Activated CD4-positive, CD25-positive, alpha-beta regulatory T cell treated with anti-CD3 and anti-CD28 coated beads, Interleukin-2, amount 50 U/mL, for 24 hours (primary cell): ENCODE results near the gene IGFL2.
A peak's percentile ranks its signal among the peaks of the same experiment; 100 is the strongest.
"Not testable (repeated sequence)": the region's sequence is repeated elsewhere in the genome, so short reads cannot be mapped to it uniquely, and the experiment has no call there.

Experiments used
- ATAC-seq, 2 donors: fragments of 150-1000 bp; cut with Tn5 transposase; one replicate each; pipeline ENCODE4 v1.10.0; 2021; ENCODE audit warnings: mild to moderate bottlenecking in 1 of 2, moderate library complexity in 1 of 2

The IGFL2 gene

GRCh38 chr19:46147791-46148288 lies at the start of gene IGFL2:
Gene IGFL2, plus strand, starts transcription at chr19:46148238. Its CDS starts 41 bp downstream, at chr19:46148279.
- peak; percentile 17 to 35 for ATAC-seq

GRCh38 chr19:46100344-46100743 lies 47.7 kb upstream of the IGFL2 start:
- ATAC-seq, result no peak

- ATAC-seq, result no peak
Measured at GRCh38 chr19:46101293-46101692, 46.7 kb upstream of the IGFL2 start.

GRCh38 chr19:46102333-46102732 lies 45.7 kb upstream of the IGFL2 start:
- ATAC-seq, result not testable (repeated sequence)

GRCh38 chr19:46107371-46107770 lies 40.7 kb upstream of the IGFL2 start:
- ATAC-seq, result no peak

GRCh38 chr19:46109876-46110275 lies 38.2 kb upstream of the IGFL2 start:
- ATAC-seq, result no peak

- ATAC-seq, result no peak
Measured at GRCh38 chr19:46111376-46111775, 36.7 kb upstream of the IGFL2 start.

GRCh38 chr19:46112527-46112926 lies 35.5 kb upstream of the IGFL2 start:
- ATAC-seq, result no peak

GRCh38 chr19:46113726-46114125 lies 34.3 kb upstream of the IGFL2 start:
- no peak for ATAC-seq

- peak; percentile 98 for ATAC-seq
Measured at GRCh38 chr19:46115396-46116106, 32.5 kb upstream of the IGFL2 start.

- ATAC-seq, result no peak
Measured at GRCh38 chr19:46116121-46116520, 31.9 kb upstream of the IGFL2 start.

- ATAC-seq, result no peak
Measured at GRCh38 chr19:46118136-46118535, 29.9 kb upstream of the IGFL2 start.

GRCh38 chr19:46124638-46125115 lies 23.4 kb upstream of the IGFL2 start, which contains the start of gene IGFL3:
Gene IGFL3, minus strand, starts transcription at chr19:46124688. Its CDS starts 39 bp downstream, at chr19:46124649.
- no peak for ATAC-seq

- no peak for ATAC-seq
Measured at GRCh38 chr19:46125447-46125846, 22.6 kb upstream of the IGFL2 start.

- ATAC-seq, result no peak
Measured at GRCh38 chr19:46126086-46126580, 21.9 kb upstream of the IGFL2 start.

- no peak for ATAC-seq
Measured at GRCh38 chr19:46131485-46132143, 16.4 kb upstream of the IGFL2 start.

- ATAC-seq, result no peak
Measured at GRCh38 chr19:46132508-46133100, 15.4 kb upstream of the IGFL2 start.

GRCh38 chr19:46133101-46133627 lies 14.9 kb upstream of the IGFL2 start:
- ATAC-seq, result no peak

GRCh38 chr19:46133777-46134241 lies 14.2 kb upstream of the IGFL2 start:
- no peak for ATAC-seq

- no peak for ATAC-seq
Measured at GRCh38 chr19:46134527-46134926, 13.5 kb upstream of the IGFL2 start.

- ATAC-seq, result no peak
Measured at GRCh38 chr19:46137915-46138473, 10.0 kb upstream of the IGFL2 start.

GRCh38 chr19:46141421-46141820 lies 6.6 kb upstream of the IGFL2 start:
- ATAC-seq, result no peak

- no peak for ATAC-seq
Measured at GRCh38 chr19:46142294-46142693, 5.7 kb upstream of the IGFL2 start.
